Measurements from ENCODE around the gene FGFR2.

Gene FGFR2

DNA sequence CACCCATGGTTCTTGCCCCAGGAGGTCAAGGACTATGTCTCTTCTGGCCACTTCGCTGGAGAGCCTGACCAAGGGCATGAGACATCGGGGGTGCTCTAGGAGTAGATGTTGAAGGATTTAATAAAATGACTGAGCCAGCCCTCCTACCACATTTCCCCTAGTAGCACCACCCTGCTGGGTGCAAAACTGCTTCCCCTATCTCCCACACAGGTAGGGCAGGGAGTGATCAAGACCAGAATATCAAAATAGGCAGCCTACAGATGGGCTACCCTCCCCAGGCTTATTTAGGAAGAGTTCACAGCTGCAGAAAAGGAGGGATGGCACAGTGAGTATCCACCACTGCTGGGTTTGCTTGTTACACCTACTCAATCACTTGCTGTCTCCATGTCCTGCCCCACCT lies 103.9 kb downstream of the FGFR2 start:
- no peak for DNase-seq (ENCODE audit: low read depth in 2 of 2)

- no peak for DNase-seq (ENCODE audit: low read depth in 2 of 2)
Measured at GRCh38 chr10:121493521-121493920, 104.7 kb downstream of the FGFR2 start.

DNA sequence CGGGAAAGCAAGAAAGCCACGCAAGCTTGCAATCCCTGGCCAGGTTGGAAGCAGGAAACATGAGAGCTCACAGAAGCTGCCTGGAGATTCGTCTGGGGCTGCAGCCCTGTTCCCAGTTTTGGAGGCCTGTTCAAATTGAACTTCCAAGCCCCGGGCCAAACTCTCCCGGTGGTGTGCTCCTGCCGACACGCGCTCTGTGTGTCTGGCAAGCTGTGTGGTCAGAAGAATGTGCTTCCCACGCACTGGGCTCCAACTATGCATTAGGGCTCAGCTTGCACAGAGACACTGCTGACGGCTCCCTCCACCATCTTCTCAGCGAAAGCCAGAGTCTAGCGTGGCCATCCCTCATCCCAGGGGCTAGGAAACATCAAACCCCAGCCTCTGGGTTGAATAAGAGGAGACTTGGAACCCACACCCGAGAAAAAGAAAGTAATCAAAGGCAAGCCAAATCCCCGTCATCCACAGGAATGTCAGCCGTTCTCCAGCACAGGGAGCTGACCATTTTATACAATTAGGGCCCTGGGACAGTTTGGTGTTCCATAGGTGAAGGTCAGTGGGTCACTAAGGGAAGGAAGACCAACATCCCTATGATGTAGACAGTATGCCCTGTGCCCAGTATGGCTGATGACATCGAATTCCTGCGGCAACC lies 107.2 kb downstream of the FGFR2 start:
- no peak for DNase-seq (ENCODE audit: low read depth in 2 of 2)

- DNase-seq (ENCODE audit: low read depth in 2 of 2), result no peak
Measured at GRCh38 chr10:121485436-121486139, 112.7 kb downstream of the FGFR2 start.

GRCh38 chr10:121484816-121485215 lies 113.4 kb downstream of the FGFR2 start:
- no peak for DNase-seq (ENCODE audit: low read depth in 2 of 2)

DNA sequence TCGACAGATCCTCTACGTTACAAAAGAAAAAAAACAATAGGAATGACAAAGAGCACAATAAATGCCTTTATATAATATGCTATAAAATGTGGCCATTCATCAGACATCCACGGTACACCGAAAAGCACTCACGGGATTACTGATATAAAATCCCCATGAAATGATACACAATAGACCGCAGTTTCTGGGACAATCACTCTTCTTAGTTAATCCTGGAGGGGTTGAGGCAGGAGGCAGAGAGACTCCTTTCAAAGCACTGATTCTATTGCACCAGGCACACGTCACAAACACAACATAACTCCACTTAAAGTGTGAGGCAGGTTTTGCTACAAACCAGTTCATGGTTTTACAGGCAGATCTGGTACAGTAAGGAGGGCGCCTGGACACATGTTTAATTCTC lies 113.8 kb downstream of the FGFR2 start:
- no peak for DNase-seq (ENCODE audit: low read depth in 2 of 2)

GRCh38 chr10:121481180-121481579 lies 117.1 kb downstream of the FGFR2 start:
- DNase-seq (ENCODE audit: low read depth in 2 of 2), result no peak

GRCh38 chr10:121478556-121478955 lies 119.7 kb downstream of the FGFR2 start:
- DNase-seq (ENCODE audit: low read depth in 2 of 2), result no peak

GRCh38 chr10:121469797-121470606 lies 128.2 kb downstream of the FGFR2 start:
- DNase-seq (ENCODE audit: low read depth in 2 of 2), result no peak

DNA sequence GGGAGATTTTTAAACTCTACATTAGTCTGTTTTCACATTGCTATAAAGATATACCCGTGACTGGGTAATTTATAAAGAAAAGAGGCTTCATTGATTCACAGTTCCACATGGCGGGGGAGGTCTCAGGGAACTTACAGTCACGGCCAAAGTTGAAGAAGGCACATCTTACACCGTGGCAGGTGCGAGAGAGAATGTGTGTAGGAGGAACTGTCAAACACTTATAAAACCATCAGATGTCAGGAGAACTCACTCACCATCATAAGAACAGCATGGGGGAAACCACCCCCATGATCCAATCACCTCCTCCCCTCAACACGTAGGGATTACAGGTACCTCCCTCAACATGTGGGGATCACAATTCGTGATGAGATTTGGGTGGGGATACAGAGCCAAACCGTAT lies 129.5 kb downstream of the FGFR2 start:
- DNase-seq (ENCODE audit: low read depth in 2 of 2), result no peak

GRCh38 chr10:121466424-121466823 lies 131.8 kb downstream of the FGFR2 start:
- no peak for DNase-seq (ENCODE audit: low read depth in 2 of 2)

DNA sequence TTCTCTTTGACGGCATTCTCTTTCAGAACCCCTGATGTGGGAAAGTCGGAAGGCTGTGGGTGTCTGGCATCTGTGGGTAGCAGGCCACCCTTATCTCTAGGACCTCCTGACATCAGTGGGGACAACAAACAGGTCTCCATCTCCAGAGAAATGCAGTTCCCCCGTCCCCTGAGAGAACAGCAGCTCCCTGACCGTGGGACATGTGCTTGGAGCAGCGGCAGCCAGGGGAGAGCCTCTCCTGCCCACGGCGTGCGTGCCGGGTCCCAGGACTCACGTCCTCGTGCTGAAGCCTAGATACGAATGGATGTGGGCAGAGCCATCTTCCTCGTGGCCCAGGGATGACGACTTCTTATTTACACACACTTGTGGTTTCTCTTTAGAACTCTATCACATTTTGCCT lies 133.0 kb downstream of the FGFR2 start:
- no peak for DNase-seq (ENCODE audit: low read depth in 2 of 2)

DNA sequence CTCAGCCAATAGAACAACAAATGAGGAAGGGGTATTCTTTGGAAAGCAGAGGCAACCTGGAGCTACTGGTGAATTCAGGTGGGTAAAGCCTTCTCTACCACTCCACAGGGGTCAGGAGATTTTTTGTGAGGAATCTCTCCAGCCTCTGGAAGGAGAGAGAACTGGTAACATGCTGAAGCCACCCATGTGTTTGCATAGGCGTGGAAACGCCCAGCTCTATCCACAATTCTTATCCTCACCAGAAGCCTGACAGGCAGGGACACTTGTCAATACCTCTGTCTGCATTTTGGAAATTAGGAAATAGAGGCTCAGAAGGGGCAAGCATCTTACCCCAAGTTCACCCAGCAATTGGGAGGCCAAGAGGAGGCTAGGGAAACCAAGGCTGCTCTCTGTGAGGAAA lies 133.7 kb downstream of the FGFR2 start:
- DNase-seq (ENCODE audit: low read depth in 2 of 2), result no peak

DNA sequence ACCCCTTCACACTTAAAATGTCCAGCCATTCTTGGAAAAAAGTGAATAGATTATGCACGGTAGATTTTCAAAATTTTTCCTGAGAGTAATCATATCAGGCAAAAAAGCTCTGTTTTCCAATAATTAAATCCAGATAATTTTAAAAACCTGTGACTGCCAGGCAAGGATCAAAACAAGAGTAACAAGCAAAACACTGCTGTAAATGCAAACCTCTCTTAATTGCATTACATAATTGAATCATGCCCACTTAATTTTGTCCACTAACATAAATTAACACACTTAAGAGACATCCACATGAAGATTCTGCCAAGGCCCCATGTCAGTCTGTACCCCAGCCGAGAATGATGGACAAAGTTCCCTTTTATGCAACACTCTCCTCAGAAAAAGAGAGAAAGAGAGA lies 135.3 kb downstream of the FGFR2 start:
- no peak for DNase-seq (ENCODE audit: low read depth in 2 of 2)

GRCh38 chr10:121462281-121462680 lies 136.0 kb downstream of the FGFR2 start:
- no peak for DNase-seq (ENCODE audit: low read depth in 2 of 2)

DNA sequence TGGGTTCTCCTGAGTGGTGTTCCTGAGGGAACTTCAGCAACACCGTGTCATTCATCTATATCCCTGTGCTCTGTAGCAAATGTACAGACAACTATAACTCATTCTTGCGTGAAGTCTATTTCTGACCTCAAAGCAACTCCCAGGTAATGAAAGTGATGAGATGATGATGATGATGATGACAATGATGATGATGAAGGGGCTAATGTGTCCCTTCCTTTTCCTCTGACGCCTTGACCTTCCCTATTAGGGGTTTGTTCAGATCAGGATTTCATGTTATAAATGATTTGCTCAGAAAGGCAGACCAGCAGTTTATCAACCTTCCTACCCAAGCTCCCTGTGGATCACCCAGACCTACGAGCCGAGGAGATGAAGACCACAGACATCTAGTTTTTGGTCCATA lies 136.9 kb downstream of the FGFR2 start:
- DNase-seq (ENCODE audit: low read depth in 2 of 2), result no peak

DNA sequence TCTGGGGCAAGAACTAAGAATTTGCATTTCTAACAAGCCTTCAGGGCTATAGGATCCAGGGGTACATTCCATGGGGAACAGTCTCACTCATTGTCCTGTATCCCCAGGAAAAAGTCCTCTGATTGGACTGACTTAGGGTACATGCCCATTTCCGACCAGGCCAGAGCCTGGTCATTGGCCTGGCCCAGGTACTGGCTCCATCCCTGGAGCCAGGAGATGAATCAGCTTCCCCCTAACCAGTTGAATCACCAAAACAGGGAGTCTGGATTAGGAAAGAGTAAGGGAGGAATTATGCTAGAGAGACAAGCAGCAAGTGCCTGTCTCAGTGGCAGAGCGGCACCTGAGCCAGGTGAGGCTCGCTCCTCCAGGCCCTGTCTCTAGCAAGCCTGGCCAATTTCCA lies 137.5 kb downstream of the FGFR2 start:
- no peak for DNase-seq (ENCODE audit: low read depth in 2 of 2)

DNA sequence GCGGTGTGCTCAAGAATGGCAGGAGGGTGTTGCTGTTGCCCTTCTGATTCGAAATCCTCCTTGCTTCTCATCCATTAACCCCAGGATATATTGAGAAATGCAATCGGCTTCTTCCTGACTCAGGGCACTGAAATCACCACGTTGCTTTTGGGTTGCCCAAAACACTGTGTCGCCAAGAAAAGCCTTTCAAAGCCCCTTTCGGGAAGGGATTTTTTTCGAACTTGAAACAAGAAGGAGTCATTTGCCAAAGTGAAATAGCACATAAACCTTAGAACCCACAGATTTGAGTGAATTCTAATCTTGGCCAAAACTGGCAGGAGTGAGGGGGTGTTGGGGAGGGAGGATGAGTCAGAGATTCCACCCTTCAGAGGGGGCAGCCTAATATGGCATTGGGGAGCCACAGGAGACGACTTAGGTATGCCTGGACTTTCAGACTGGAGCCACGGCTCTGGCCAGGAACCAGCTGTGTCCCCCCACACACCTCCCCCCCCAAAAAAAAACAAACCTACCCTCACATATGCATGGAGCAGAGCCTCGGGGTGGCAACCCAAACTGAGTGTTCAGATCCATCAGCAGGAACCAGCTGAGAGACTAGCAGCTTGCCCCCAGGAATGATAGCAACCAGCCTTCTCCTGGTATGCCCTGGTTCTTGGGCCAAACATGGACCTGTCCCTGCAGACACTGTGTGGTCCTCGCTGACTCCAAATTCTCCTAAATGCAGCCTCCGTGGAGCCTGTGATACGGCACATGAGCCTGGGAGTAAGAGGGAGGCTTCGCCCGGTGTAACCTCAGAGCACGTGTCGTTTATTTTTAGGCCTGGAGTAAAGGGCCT lies 138.4 kb downstream of the FGFR2 start:
- DNase-seq (ENCODE audit: low read depth in 2 of 2), result no peak

DNA sequence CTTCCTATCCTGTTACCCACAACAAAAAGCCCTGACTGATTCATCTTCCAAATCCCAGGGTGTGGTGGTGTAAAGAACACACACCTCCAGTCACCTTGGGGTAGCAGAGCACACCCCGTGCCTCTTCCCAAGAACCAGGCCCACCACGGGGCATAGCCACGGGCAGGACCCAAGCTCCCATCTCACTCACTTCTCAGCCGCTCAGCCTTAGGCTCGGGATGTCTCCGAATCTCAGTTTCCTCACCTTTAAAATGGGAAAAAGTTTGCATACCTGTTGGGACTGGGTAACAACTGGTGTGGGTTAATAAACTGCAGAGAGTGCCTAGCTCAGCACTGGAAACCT lies 139.0 kb downstream of the FGFR2 start:
- no peak for DNase-seq (ENCODE audit: low read depth in 2 of 2)

DNA sequence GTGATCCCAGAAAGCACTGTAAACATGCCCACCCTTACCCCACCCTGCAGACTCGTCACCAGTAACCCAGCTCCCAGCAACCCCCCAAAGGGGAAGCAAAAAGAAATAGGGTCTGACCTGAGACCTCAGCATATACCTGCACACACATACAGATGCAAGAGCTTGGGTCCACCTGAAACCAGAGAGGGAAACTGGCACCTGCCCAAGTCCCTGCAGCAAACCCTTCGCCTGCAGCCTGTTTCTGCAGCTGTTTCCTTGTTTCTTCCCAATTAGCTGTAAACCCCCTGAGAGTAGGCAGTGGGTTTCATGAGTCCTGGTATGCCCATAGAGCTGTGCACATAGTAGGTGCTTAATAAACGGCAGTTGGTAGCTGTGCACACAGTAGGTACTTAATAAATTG lies 140.5 kb downstream of the FGFR2 start:
- DNase-seq (ENCODE audit: low read depth in 2 of 2), result no peak

GRCh38 chr10:121455377-121455776 lies 142.9 kb downstream of the FGFR2 start:
- no peak for DNase-seq (ENCODE audit: low read depth in 2 of 2)

DNA sequence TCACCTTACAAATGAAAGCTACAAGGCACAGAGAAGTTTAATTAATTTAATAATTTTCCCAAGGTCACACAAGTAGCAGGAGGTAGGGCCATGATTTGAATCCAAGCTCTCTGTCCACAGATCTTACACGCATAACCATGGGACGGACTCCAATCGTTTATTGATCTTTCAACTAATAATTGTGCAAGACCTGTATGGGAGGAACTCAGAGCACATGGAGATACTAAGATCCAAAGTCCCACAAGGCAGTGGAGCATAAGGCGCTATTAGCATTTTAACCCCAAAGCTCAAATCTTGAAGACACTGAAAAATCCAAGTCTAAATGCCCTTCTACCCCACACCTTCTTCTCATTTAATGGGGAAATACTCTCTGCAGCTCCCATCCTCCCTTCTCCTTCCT lies 143.5 kb downstream of the FGFR2 start:
- DNase-seq (ENCODE audit: low read depth in 2 of 2), result no peak
